Renal cortex interstitium (tissue), 11 donors: Measurements from ENCODE around the gene ANGPTL3. TPM values are rescaled to one million over a fixed set of nuclear protein-coding genes. Genes with fewer than 3 reads are reported as not detected.
"Not testable (repeated sequence)": the region's sequence is repeated elsewhere in the genome, so short reads cannot be mapped to it uniquely, and the experiment has no call there.

ENCODE experiments used
- DNase-seq, 11 donors: peaks; one replicate each; pipeline ENCODE4 v3.0.0-alpha.2; 2013; ENCODE audit warnings: low read depth in 9 of 11, low spot score in 4 of 11; ENCODE audit errors: extremely low read depth in 1 of 11
- polyA plus RNA-seq, 3 donors: library from polyadenylated mRNA; unstranded; fragments of 120-200 nt; gene quantifications; one replicate each; pipeline ENCODE4 v1.2.1, GENCODE V29; 2013; ENCODE audit not compliant: insufficient read length in 3 of 3

ANGPTL3 gene
- polyA plus RNA-seq, 3 donors: 7.2 to 12.7 (median 8.1) TPM

DNA sequence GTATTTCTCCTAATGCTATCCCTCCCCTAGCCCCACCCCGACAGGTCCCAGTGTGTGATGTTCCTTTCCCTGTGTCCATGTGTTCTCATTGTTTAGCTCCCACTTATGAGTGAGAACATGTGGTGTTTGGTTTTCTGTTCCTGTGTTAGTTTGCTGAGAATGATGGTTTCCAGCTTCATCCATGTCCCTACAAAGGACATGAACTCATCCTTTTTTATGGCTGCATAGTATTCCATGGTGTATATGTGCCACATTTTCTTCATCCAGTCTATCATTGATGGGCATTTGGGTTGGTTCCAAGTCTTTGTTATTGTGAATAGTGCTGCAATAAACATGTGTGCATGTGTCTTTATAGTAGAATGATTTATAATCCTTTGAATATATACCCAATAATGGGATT lies 13.3 kb downstream of the ANGPTL3 start:
- DNase-seq: not testable (repeated sequence)

GRCh38 chr1:62612770-62613169 lies 15.4 kb downstream of the ANGPTL3 start:
- DNase-seq: no peak

DNA sequence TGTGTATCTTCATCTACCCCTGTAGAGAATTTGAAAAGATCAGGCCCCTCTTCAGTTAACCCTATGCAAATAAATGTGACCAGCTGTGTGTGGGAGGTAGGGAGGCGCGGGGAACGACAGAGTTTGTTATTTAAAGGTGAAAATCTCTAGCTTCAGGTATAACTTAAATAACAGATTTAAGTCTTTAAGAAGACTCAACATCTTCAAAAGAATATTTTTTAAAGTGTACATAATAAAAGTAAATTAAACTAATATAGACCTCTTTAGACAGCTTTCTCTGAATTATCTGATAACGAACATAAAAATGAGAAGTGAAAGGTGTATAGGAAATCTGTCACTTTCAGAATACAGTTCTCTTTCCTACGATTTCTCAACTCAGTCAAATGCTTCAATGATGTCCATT lies 16.0 kb downstream of the ANGPTL3 start:
- DNase-seq: no peak

DNA sequence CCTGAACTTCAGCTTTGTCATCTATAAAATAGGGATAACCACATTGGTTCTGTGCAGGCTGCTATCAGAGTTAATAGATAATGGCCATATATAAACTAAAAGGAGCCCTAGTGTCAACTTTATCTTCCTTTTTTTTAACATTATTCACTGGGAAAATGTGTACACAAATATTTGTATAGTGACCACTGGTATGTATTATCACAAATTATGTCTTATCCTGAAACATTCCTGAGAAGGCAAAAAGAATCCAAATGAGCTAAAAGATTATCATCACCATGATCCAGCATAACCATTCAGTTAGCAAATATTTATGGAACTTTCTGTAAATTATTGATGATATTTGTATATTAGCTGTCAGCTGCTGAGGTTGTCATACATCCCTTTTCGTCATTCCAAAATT lies 16.6 kb downstream of the ANGPTL3 start:
- DNase-seq: no peak

DNA sequence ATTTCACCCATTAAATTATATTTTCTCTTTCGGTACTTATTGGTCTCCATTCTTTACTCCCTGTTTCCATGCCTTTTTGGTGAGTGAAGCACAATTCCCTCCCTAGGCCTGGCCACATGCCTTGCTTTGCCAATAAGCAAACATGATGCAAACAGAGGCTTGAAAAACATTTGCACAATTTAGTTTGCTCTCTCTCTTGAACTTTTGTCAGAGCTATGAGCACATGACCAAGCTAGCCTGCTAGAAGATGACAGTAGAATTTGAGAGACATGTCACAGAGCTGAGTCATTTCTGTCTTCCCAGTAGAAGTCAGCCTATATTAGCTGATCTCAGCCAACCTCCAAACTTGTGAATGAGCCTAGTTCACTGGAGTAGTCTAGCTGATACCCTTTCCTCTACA lies 24.6 kb downstream of the ANGPTL3 start:
- no peak for DNase-seq

GRCh38 chr1:62625415-62625814 lies 28.1 kb downstream of the ANGPTL3 start:
- DNase-seq: no peak

DNA sequence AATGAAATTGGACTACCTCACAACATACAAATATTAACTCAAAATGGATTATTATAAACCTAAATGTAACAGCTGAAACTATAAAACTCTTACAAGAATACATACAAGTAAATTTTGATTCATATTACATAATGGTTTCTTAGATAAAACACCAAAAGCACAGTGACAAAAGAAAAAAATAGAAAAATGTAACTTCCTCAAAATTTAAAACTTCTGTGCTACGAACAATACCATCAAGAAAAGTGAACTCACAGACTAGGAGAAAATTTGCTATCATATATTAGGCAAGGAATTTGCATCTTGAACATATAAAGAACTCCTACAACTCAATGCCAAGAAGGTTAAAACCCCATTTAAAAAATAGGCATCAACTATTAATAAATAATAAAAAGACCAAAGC lies 31.2 kb downstream of the ANGPTL3 start:
- DNase-seq: no peak

- no peak for DNase-seq
Measured at GRCh38 chr1:62637392-62638105, 40.2 kb downstream of the ANGPTL3 start.

DNA sequence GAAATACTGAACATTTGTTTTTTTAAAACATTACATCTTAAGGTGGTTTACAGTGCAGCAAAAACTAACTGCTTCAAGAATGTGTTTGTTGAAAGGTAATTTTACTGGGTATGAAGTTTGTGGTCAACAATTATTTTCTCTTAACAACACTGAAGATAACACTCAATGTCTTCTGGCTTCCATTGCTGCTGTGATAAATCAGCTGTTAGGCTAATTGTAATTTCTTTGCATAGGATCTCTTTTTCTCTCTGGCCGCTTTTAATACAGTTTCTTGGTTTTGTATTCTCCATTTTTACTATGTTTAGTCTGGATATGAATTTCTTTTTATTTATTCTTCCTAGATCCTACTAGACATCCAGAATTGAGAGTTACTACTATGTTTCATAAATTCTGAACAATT lies 46.0 kb downstream of the ANGPTL3 start:
- DNase-seq: no peak

DNA sequence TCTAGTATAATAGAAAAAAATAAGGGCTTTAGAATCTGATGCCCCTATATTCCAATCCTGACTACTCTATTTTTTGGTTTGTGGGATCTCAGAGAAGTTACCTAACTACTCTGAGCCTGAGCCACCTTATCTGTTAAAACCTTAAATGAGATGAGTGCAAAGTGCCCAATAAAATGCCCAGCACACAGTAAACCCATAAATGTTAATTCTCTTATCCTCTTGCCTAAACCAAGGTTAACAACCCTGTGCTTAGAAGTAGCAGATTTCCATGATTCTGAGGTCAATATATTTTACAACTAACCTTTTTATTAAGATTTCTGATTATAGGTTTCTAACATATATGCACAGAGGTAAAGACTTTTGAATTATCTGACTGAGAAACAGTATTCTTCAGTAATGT lies 55.1 kb downstream of the ANGPTL3 start:
- no peak for DNase-seq

DNA sequence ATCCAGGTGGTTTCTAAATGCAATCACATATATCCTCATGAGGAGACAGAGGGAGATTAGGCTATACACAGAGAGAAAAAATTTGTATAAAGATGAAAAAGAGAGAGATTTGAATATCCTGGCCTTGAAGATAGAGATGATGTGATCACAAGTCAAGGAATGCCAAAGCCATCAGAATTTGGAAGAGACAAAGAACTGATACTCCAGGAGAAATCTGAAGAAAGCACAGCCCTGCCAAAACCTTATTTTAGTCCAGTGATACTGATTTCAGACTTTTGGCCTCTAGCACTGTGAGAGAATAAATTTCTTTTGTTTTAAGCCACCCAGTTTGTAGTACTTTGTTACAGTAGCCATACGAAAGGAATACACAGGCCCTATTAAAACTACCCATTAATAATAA lies 57.4 kb downstream of the ANGPTL3 start:
- DNase-seq: no peak

Other genes with a start within 250 kb of the ANGPTL3 start
- 10 to 100 TPM; 59.6 to 85.5 (median 70.1) TPM for gene USP1, start 160.5 kb upstream of the ANGPTL3 start, polyA plus RNA-seq
- gene DOCK7, start 90.9 kb downstream of the ANGPTL3 start, polyA plus RNA-seq: 10 to 100 TPM; 50.4 to 61.9 (median 55.6) TPM
- 10 to 100 TPM; 16.5 to 20.5 (median 20.4) TPM for gene ATG4C, start 186.6 kb downstream of the ANGPTL3 start, polyA plus RNA-seq